SH-SY5Y (cell line): ENCODE measurements around the gene DUOX1.

Experiments
- GATA2 ChIP-seq: IDR thresholded peaks from 2 replicates; pipeline ENCODE4 v1.6.1; 2011; ENCODE audit warnings: mild to moderate bottlenecking, low read depth, low read length
- GATA3 ChIP-seq: IDR thresholded peaks from 2 replicates; pipeline ENCODE4 v1.6.1; 2011; ENCODE audit warnings: low read depth, mild to moderate bottlenecking, low read length, moderate library complexity

- TF ChIP-seq GATA2, result no peak
- TF ChIP-seq GATA3, result no peak
These were observed 10.8 kb upstream of the DUOX1 start for GRCh38 chr15:45118996-45119395.
